A204.1 (cell line): Measurements from ENCODE around the gene SAMD9L.
A peak's percentile ranks its signal among the peaks of the same experiment; 100 is the strongest.

Source experiments
- FAIRE-seq: peaks from 2 replicates; lab custom pipeline; 2012; peaks lifted over from hg19 to GRCh38; lab: Jason Lieb, UNC

SAMD9L gene

DNA sequence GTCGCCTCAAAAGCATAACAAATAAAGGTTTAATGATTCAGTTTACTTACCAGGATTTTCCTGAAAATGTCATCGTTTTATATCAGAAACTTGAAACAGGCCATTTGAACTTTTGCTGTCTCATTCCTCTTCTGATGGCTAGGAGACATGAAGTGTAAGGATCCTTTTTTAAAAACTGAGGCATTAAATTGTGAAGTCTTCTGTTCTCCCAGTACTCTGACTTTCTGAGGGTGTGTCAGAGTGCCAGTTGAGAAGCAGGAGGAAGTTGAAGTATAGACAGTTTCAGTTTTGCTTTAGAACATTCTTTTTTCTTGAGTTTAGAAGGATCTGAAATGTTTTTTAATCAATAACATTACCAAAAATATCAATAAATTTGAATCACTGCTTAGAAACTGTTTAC is at the start of gene SAMD9L:
Gene SAMD9L (minus strand): TSS at position 242 of the 400 bp plus-strand sequence. CDS start 12,414 bp downstream, outside the sequence.
- no peak for FAIRE-seq

DNA sequence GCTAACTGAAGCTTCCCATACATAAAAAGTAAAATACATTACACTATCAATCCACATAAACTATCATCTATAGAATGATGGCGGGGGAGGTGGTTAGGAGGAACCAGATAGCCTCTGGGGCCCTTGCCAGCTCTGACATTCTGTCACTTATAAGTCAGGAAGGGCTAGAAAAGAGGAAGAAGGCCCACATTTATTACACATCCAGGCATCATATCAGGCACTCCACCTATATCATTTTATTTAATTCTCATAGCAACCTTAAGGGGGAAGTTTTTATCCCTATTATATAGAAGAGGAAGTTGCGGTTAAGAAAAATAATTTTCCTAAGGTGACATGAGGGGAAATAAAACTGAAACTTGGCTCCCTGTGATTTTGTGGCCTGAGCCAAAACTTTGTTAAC is 48.2 kb upstream of the SAMD9L start:
- no peak for FAIRE-seq

DNA sequence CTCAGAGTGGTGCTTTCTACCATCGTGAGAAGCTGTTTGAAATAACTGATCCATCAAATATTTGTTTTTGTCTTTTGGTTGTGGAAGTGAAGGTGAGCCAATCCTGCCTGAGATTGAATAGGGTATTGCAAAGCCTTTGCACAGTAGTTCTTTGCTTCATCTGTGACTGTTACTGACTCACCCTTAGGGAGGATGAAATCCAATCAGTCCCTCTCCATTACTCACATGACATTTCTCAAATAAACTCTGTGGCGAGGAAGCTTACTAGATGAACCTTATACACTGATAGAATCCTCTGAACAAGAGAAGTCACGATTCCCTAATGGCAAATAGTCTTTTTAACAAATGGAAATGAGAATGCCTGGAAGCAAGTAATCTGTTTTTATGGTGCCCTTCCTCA is 46.2 kb upstream of the SAMD9L start:
- FAIRE-seq, result no peak

DNA sequence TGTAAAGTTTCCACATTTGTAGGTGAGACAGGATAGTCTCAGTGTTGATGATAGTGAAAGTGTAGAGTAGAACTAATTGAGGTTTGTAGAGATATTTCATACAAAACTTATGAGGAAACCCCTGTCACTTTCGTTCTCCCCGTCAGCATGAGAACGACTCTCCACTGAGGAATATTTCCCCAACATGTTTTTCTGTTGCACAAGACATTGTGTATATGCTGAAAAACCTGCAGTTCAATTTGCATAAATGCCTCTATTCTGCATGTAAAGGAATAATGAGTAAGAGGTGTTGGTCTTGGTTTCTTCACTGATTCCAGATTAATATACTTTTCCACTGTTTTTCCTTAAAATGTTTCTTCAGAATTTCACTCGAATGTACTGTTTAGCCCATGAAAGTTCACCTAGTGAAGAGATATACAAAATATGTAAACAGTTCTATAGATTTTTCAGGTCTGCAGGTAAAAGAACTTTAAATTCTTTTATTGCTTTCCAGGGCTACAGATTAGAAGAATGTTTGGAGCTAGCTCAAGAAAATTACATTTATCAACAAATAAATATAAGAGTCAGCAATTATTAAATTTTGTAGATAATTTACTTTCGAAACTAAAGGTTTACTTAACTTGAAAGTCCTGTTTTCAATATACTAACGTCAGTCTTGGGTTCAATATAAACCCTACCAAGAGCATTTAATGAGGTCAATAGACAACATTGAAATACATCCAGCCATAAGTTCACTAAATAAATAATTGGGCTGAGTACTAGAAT is 40.9 kb upstream of the SAMD9L start:
- no peak for FAIRE-seq

DNA sequence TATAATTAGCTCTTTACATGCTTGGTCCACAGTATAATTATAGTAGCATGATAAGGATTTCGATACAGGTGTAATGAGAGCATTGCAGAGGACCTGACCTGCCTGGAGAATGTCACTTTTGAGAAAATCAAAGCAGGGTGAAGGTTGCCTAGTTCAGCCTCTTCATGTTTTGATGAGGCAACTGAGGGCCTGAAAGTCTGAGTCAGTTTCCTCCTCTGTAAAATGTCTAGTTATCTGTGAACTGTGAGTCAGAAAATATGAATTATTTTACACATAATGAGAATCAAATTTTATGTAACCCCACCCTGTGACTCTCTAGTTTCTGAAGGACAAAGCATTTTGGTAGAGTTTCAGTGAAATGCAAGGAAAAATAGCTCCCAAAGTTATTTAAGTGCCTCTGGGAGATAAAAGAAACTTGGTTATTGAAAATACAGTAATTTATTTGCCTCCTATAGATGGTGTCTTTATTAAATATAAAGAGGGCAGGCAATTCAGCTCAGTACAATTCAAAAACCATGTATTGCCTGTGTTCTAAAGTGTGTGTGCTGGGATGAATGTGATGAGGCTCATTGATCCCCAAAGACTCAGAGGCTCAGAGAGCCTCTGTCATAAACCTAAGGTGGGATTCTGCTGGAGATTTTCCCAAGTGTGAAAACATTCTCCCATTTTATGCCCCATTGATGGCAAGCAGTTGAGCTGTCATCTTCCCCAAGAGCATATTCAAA is 37.3 kb upstream of the SAMD9L start:
- no peak for FAIRE-seq

DNA sequence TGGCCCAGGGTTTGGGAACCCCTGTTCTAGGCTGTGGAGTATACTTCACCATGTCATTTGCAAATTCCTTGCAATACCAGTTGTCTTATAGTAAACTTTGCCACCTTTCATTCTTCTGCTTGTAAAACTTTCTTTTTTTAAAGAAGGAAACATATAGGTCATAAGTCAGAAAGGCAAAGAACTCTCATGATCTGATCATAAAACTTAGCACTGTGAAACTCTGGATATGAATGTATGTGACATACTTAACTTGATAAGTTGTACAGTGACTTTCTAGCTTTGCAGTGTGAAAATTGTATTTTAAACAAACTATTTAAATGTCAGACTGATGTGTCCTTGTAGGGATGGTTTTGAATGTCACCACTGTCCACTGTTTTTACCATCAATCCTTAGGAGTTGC is 31.0 kb upstream of the SAMD9L start:
- no peak for FAIRE-seq

DNA sequence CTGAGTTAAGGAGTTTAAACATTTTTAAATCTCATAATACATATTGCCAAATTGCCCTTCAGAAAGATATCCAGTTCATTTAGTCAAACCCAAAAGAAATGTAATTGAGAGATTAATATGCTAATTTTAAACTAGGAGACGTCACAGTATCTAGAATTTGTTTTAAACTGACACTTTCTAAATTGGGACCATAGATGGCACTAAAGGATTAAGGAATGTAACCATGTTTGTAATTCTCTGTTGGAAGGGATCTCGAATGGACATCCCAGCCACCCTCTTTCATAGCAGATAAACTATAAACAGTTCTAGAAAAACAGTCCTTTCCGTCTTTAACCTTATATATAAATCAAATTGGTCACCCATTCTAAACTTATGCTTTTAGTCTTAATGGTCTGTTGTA is 30.0 kb upstream of the SAMD9L start:
- peak; percentile 87 for FAIRE-seq

DNA sequence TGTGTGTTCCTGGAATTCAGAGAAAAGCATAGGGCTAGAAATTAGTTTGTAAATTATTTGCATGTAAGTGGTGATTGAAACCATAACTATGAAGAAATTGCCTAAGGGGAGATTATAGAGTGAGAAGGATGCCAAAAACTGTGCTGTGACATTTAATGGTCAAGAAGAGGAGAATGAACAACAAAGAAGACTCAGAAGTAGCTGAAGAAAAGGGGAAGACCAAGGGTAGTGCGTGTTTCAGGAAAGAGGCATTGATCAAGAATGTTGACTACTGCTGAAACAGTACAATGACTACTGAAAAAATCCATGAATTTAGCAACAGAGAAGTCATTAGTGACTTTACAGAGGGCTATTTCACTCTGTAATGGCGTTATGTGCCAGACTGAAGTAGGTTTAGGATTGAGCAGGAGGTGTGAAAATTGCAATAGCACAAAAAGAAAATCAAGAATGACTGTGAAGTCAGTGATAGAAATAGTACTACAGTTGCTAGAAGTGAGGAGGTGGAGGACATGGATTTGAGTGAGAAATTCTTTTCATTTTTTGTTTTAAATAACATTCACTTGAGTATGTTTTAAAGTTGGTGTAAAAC is 28.9 kb upstream of the SAMD9L start:
- no peak for FAIRE-seq

DNA sequence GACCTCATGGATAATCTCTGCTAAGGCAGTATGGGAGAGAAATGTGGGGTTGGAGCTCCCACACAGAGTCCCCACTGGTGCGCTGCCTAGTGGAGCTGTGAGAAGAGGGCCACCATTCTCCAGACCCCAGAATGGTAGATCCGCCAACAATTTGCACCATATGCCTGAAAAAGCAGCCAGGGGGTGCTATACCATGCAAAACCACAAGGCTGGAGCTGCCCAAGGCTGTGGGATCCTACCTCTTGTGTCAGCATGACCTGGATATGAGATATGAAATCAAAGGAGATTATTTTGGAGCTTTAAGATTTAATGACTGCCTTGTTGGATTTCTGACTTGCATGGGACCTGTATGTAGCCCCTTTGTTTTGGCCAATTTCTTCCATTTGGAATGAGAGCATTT is 27.0 kb upstream of the SAMD9L start:
- FAIRE-seq, result no peak

DNA sequence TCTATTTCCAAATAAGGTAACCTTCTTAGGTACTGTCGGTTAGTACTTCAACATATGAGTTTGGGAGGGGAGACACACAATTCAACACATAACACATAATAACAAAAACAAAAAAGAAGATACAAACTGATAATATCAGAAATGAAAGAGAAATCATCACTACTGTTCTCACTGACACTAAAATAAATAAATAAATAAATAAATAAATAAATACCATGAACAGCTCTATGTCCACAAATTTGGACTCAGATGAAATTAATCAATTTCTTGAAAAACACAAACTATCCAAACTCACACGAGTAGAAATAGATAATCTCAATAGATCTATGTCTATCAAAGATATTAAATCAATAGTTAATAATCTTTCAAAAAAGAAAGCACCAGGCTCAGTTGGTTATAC is 24.5 kb upstream of the SAMD9L start:
- FAIRE-seq, result peak; percentile 16

DNA sequence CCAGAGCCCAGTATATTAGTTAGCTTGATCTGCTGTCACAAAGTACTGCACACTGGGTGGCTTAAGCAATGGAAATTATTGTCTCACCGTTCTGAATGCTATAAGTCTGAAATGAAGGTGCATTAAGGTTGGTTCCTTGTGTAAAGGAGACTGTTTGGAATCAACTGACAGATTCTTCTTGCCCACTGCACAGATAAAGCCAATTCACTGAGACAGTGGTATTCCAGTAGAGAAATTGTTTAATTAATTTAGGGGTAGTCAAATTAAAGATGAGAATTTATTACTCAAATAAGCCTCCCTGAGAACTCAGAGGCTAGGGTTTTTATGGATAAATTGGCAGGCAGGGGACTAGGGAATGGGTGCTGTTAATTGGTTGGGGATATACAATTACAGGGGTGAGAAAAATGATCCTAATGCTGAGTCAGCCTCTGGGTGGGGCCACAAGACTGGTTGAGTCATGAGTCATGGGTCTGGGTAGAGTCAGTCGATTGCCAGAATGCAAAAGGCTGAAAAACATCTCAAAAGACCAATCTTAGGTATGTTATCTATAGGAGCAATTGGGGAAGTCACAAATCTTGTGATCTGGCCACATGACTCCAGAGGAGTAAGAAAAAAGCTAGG is 23.5 kb upstream of the SAMD9L start:
- no peak for FAIRE-seq

DNA sequence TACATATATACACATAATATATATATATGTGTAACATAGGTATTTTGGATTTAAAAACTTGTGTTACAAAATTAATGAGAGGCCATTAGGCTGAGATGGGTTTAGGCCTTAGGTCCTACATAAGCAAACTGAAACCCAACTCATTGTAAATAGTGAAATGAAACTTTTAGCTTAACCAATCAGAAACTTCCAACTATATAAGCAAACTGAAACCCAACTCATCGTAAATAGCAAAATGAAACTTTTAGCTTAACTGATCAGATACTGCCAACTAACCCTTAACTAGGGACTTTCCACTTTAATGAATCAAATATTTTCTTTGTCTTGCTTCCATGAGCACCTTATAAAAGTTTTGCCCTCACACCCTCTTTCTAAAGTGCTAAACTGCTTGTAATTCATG is 17.3 kb upstream of the SAMD9L start:
- no peak for FAIRE-seq

DNA sequence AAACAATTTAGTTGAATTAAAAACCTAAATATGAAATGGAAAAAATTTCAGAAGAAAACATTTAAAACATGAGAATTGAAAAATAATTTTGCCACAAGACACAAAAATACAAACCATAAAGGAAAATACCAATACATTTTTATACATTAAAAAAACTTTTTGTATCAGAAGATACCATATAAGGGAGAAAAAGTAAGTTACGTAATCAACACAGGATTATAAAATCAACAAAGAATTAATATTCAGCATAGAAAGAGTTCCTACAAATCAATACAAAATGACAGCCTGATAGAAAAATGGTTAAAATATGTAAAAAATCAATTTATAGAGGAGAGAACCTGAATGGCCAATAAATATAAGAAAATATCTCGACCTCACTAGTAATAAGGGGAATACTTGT is 16.6 kb upstream of the SAMD9L start:
- peak; percentile 95 for FAIRE-seq

DNA sequence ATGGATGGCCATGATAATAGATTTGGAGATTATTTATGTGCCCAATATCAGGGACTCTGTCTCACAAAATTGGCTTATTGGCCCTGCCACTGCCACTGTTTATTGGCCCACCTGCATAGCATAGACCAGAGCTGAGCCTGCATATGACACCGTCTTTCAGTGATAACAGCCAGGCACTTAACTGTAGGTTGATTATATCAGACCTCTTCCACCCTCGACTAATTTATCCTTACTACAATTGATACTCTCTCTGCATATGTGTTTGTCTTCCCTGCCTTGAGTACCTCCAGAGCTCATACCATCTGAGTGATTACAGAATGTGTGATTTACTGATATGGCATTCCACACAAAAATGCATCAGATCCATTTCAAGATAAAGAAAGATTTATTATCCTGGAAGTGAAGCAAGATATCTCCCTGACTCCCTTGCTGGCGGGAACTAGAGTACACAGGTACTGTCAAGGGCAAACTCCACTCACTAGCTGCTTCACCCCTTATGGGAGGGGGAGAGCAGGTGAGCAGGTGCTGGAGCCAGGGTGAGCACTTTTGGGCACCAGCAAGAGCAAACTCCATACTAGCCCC is 13.1 kb upstream of the SAMD9L start:
- FAIRE-seq, result no peak

DNA sequence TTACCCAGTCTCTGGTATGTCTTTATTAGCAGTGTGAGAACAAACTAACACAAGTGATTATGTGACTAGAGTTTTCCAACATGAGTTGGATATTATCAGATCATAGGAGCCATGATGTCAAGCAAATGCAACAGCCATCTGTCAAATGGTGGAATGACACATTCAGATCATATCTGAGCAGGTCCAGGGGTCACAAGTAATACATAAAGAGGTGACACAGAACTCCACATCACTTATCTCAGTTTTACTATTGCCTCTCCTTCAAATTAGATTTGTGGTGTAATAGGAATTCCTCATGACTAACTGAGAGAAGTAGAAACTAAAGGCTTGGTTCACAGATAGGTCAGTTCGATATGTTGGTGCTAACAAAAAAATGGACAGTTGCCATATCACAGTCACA is 12.2 kb upstream of the SAMD9L start:
- no peak for FAIRE-seq

DNA sequence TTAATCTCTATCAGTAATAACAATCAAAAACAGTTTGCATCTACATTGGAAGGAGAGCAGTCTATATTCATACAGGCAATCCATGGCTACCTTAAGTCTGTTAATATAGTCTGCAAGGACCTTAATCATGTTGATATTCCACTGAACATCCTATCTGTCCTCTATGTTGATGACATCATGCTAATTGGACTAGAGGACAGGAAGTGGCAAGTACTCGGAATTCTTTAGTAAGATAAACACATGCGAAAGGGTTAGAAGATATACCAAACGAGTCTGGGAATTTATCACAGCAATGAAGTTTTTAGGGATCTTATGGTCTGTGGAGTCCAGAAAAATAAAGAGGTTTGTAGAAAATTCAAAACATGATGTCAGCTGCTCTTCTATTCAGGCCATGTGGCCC is 11.3 kb upstream of the SAMD9L start:
- FAIRE-seq, result no peak

DNA sequence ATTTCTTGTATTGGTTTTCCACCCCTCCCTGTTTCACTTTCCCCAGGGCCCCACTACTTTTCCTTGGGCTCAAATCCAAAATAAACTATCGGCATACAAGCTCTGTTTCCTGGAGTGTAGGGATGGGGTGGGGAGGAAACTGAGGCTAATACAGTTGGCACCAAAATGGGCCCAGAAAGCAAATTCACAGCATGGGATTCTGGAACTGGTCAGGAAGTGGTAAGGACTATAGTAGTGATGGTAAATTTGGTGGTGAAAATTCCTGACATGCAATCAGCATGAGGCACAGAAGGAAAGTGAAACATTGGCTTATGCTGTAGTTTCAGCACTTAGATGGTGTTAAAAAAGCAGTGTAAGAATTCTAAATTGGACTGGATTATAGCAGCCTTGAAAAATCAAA is 8.7 kb upstream of the SAMD9L start:
- no peak for FAIRE-seq

DNA sequence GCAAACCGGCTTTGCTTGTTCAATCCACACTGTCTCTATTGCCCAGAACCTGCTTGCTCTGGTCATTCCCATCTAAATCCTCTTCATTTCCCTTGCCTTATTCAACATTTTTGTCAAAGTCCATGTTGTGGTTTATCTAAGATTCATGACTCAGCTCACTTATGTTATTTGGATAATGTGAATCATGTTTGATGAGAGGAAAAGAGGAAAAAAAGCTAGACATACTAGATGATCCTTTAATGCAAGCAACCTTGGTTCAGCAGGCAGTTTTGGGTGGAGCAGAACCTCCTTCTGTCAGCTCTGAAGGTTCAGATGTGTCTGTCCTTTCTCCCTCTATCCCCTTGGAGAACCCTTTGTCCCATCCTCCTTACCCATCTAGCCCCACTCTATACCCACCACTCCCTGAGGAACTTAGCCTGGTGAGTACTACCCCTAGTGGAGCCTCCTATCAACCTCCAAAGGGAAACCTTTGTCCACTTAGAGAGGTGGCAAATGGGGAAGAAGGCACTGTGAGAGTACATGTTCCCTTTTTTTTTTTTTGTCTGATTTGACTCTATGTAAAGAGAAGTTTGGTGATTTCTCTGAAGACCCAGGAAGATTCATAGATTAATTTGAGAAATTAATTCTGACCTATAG is 2.1 kb upstream of the SAMD9L start:
- FAIRE-seq, result no peak

DNA sequence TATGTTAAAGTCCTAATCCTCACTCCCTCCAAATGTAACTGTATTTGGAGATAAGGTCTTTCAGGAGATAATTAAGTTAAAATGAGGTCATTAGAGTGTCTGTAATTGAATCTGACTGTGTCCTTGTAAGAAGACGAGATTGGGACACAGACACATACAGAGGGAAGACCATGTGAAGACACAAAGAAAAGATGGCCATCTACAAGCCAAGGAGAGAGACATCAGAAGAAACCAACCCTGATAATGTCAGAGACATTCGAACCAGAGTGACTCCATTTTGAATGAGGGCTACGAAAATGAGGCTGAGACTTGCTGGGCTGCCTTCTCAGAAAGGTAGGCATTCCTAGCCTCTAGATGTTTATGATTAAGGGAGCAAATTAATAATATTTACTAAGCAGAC is 542 bp upstream of the SAMD9L start:
- FAIRE-seq, result no peak

DNA sequence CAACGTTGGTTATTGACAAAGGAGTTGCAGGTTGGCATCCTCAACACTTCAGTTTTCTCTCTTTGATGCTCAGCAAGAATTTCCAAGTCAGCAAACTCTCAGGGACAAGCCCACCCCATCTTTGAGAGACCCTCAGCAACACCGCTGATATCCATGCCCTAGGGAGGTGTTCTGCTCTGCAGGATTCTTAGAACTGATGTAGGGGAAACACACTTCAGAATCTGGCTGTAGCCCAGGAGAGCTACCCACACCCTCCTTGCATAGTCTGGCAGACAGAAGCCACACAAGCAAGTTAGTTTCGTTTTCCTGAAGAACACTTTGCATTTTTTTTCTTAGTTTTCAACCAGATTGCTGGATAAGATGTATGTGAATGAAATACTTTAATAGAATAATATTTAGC is 822 bp downstream of the SAMD9L start:
- peak; percentile 78 for FAIRE-seq

DNA sequence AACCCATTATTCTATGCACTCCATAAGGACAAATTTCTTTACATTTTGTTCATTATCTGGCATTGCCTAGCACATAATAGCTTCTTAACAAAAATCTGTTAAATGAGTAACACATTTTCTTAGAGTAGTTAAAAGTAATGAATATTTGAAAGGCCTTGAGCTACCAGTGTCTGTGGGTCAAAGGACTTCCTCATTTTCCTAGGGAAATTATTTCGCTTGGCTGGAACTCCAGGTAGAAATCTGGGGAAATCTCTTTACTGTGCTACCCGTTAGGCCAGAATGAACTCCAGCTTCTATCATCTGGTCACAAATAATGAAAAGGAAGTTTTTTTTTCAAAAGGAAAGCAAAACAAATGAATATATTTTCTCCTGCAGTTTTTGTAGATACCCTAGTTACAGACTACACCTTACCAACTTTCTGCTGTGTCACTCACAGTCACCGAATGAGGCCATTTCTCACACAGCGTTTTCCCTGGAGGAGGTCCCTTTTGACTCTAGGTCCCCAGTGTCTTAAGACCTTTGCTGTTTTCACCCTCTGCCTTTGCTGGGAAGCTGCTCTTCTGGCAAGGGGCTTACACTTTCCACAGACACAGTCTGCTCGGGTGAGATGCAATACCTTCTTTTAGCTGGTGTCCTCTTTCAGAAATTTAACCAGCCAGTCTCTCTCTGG is 1.6 kb downstream of the SAMD9L start:
- FAIRE-seq, result no peak

DNA sequence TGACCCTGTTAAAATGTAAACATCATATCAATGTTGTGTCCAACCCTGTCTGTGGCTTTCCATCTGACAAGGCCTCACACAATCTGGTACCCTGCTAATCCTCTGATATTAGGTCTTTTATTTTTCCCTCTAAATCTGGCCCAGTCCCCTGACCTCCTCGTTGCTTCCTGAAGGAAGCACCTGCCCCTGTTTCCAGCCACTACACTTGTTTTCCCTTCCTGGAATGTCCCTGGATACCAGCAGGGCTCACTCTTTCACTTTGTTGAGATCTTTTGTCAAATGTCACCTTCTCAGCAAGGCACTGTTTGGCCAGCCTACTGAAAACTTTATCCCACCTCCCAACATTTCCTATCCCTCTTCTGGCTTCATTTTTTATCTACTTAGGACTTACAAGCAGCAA is 2.1 kb downstream of the SAMD9L start:
- no peak for FAIRE-seq
